ENCODE data around the gene MLF1. TPM values are rescaled to one million over a fixed set of nuclear protein-coding genes. Genes with fewer than 3 reads are reported as not detected.

MLF1 gene, protein sequence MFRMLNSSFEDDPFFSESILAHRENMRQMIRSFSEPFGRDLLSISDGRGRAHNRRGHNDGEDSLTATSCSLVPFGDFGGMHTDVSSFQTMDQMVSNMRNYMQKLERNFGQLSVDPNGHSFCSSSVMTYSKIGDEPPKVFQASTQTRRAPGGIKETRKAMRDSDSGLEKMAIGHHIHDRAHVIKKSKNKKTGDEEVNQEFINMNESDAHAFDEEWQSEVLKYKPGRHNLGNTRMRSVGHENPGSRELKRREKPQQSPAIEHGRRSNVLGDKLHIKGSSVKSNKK
- total RNA-seq, result not detected in 2 replicates

DNA sequence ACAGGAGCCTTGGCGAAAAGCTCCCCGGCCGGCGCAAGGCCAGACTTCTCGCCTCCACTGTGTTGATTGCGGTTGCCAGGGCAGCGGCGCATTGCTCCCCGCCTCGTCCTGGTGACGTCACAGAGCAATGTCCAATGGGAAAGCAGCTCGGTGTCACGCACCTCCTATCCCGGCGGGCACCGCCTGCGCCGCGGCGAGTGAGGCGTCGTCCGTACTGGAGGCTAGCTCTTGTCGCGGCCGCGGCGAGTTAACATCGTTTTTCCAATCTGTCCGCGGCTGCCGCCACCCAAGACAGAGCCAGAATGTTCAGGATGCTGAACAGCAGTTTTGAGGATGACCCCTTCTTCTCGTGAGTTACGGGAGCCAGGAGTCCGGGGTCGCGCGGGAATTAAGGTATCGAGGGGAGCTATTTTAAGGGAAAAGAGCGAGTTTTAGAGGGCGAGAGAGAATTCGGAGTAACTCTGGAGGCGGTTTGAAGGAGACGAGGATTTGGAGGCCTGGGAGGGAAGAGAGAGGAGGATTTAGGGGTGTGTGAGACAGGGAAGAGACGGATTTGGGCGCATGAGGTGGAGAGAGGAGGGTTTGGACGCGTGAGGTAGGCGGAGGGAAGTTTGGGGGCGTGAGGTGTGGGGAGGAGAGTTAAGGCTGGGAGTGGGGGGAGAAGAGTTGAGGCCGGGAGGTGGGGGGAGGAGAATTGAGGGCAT is at the start of gene MLF1:
Gene MLF1, plus strand, starts transcription at position 196 of the 704 bp plus-strand sequence. Its CDS starts 107 bp downstream, at position 303.
- Mint-ChIP-seq H3K27me3 (peaks cover 42% of the 10 kb centered on the region), H3K27ac (peak within 1 kb of the TSS; percentile 59), H3K4me3 (peak within 1 kb of the TSS; percentile 85), H3K9me3 (peaks cover 2% of the 10 kb centered on the region), H3K4me1 (peaks cover 12% of the 10 kb centered on the region), H3K36me3 (ENCODE audit: low read depth) (peaks cover 2% of the 10 kb centered on the region)
- POLR2A ChIA-PET, result no interaction called here
- DNase-seq, result peak; percentile 64
- CTCF ChIA-PET, result no interaction called here
- TF ChIP-seq CTCF (IDR thresholded peaks at IDR 0.05), result no peak
- ATAC-seq (ENCODE audit: low read depth), result peak; percentile 97
- intact Hi-C loops (cut with micrococcal nuclease), result loop anchor here (1.0 to 2.0 kb wide), 2 partner anchors 74 to 231 kb away; partner anchors contain the start of genes GFM1 and MFSD1

GRCh38 chr3:158522221-158523136 is 48.5 kb upstream of the MLF1 start:
- no peak for TF ChIP-seq CTCF (IDR thresholded peaks at IDR 0.05)
- Mint-ChIP-seq H3K27ac (no peak overlapping the region), H3K4me3 (no peak overlapping the region), H3K4me1 (no peaks in the 10 kb centered on the region), H3K27me3 (no peaks in the 10 kb centered on the region), H3K9me3 (peaks cover 3% of the 10 kb centered on the region), H3K36me3 (ENCODE audit: low read depth) (peaks cover 2% of the 10 kb centered on the region)
- no peak for DNase-seq
- POLR2A ChIA-PET, result no interaction called here
- ATAC-seq (ENCODE audit: low read depth), result no peak
- CTCF ChIA-PET, result no interaction called here
- intact Hi-C loops (cut with micrococcal nuclease), result no loop called here

GRCh38 chr3:158528076-158528674 is 42.8 kb upstream of the MLF1 start:
- ATAC-seq (ENCODE audit: low read depth) (no peak), DNase-seq (no peak)
- ChIA-PET CTCF (interaction anchor here (3.1 kb wide), 1 partner anchor 922 kb away, joined by 7 read pairs; no protein-coding TSS in a partner anchor), POLR2A (no interaction called here)
- intact Hi-C loops (cut with micrococcal nuclease), result no loop called here
- Mint-ChIP-seq H3K27ac (no peak overlapping the region), H3K4me3 (no peak overlapping the region), H3K4me1 (no peaks in the 10 kb centered on the region), H3K27me3 (no peaks in the 10 kb centered on the region), H3K9me3 (peaks cover 3% of the 10 kb centered on the region), H3K36me3 (ENCODE audit: low read depth) (no peaks in the 10 kb centered on the region)
- TF ChIP-seq CTCF (IDR thresholded peaks at IDR 0.05), result no peak

GRCh38 chr3:158531334-158531733 is 39.7 kb upstream of the MLF1 start:
- CTCF ChIA-PET, result interaction anchor here (0.8 to 1.9 kb wide), 2 partner anchors 666 to 924 kb away, joined by 3 to 7 read pairs; no protein-coding TSS in a partner anchor
- no peaks in the 10 kb centered on the region for H3K27me3 Mint-ChIP-seq
- intact Hi-C loops (cut with micrococcal nuclease), result loop anchor here (5.0 kb wide), 1 partner anchor 664 kb away; no protein-coding TSS in a partner anchor

More at GRCh38 chr3:158531334-158531733, 39.7 kb upstream of the MLF1 start:
- no peak for TF ChIP-seq CTCF (IDR thresholded peaks at IDR 0.05)
- Mint-ChIP-seq H3K9me3 (no peaks in the 10 kb centered on the region), H3K36me3 (ENCODE audit: low read depth) (no peaks in the 10 kb centered on the region), H3K4me1 (no peaks in the 10 kb centered on the region), H3K27ac (no peak overlapping the region), H3K4me3 (no peak overlapping the region)
- no peak for DNase-seq
- ATAC-seq (ENCODE audit: low read depth), result no peak
- POLR2A ChIA-PET, result no interaction called here
